ENCODE results near the gene METTL15. TPM values are rescaled to one million over a fixed set of nuclear protein-coding genes. Genes with fewer than 3 reads are reported as not detected.

Gene METTL15
- total RNA-seq, 1 experiment from 2014 or later, result 9.1 TPM

DNA sequence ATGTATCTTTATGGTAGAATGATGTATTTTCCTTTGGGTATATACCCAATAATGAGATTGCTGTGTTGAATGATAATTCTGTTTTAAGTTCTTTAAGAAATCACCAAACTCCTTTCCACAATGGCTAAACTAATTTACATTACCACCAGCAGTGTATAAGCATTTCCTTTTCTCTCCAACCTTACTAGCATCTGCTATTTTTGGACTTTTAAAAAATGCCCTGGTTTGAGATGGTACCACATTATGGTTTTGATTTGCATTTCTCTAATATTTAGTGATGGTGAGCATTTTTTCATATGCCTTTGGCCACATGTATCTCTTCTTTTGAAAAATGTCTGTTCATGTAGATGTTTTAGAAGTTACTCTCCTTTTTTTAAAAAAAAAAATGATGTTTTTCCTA lies 142.0 kb downstream of the METTL15 start:
- H3K4me1 ChIP-seq (ENCODE audit: insufficient read depth, low read length), result no peaks in the 10 kb centered on the region
- no peaks in the 10 kb centered on the region for H3K4me1 Mint-ChIP-seq
- H4K5ac ChIP-seq (ENCODE audit: insufficient read length, low read depth, low read length), result no peak overlapping the region
- H2BK12ac ChIP-seq (ENCODE audit: insufficient read length, low read depth, low read length), result no peak overlapping the region
- no peak overlapping the region for H3K56ac ChIP-seq (ENCODE audit: insufficient read length, low read depth, low read length)
- H4K91ac ChIP-seq (ENCODE audit: insufficient read length, low read depth, low read length), result no peak overlapping the region
- TF ChIP-seq, protein P1, sequence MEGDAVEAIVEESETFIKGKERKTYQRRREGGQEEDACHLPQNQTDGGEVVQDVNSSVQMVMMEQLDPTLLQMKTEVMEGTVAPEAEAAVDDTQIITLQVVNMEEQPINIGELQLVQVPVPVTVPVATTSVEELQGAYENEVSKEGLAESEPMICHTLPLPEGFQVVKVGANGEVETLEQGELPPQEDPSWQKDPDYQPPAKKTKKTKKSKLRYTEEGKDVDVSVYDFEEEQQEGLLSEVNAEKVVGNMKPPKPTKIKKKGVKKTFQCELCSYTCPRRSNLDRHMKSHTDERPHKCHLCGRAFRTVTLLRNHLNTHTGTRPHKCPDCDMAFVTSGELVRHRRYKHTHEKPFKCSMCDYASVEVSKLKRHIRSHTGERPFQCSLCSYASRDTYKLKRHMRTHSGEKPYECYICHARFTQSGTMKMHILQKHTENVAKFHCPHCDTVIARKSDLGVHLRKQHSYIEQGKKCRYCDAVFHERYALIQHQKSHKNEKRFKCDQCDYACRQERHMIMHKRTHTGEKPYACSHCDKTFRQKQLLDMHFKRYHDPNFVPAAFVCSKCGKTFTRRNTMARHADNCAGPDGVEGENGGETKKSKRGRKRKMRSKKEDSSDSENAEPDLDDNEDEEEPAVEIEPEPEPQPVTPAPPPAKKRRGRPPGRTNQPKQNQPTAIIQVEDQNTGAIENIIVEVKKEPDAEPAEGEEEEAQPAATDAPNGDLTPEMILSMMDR (conservative IDR thresholded peaks at IDR 0.05), result no peak
- no peak overlapping the region for H3K4me2 ChIP-seq (ENCODE audit: insufficient read depth, insufficient read length, low read length)
- no peak overlapping the region for H2AK5ac ChIP-seq (ENCODE audit: insufficient read length, low read length)
- H3K18ac ChIP-seq (ENCODE audit: insufficient read length, low read depth, low read length), result no peak overlapping the region
- no peak overlapping the region for H4K8ac ChIP-seq (replicated peaks; ENCODE audit: insufficient read length, low read depth, low read length)
- no peaks in the 10 kb centered on the region for H3K27me3 ChIP-seq (ENCODE audit: insufficient read depth, low read length)
- H3K79me2 ChIP-seq (ENCODE audit: insufficient read depth, low read length), result no peaks in the 10 kb centered on the region
- no peak overlapping the region for H3K27ac ChIP-seq (ENCODE audit: insufficient read length, low read depth, low read length)
- H3K4ac ChIP-seq (ENCODE audit: low read depth, low read length), result no peak overlapping the region
- H3K36me3 Mint-ChIP-seq (ENCODE audit: insufficient read depth in 1 of 3, low read depth in 3 of 3), result peaks cover 0 to 9% (median 3%) of the 10 kb centered on the region in 3 experiments; a peak in 4 of 7 replicates
- no peak for DNase-seq
- no peaks in the 10 kb centered on the region for H3K9me3 ChIP-seq (ENCODE audit: control insufficient read depth, low read depth, low read length)
- no peak overlapping the region for H3K14ac ChIP-seq (ENCODE audit: insufficient read depth, low read length)
- H2BK20ac ChIP-seq (ENCODE audit: low read depth, low read length, poor library complexity, severe bottlenecking), result no peak overlapping the region
- no peak overlapping the region for H3K4me3 Mint-ChIP-seq
- no peaks in the 10 kb centered on the region for H3K27me3 Mint-ChIP-seq (ENCODE audit: low read depth)
- no peak overlapping the region for H2BK15ac ChIP-seq (ENCODE audit: low read depth, low read length)
- no peaks in the 10 kb centered on the region for H4K20me1 ChIP-seq (ENCODE audit: control insufficient read depth, insufficient read depth, insufficient read length)
- H3K27ac Mint-ChIP-seq, result no peak overlapping the region
- no peak overlapping the region for H3T11ph ChIP-seq (ENCODE audit: low read length)
- H3K9me3 Mint-ChIP-seq, result peaks cover 5 to 8% of the 10 kb centered on the region in 2 experiments; a peak in 2 of 5 replicates
- no peak overlapping the region for H2BK5ac ChIP-seq (ENCODE audit: insufficient read length, low read length)
- H3K79me1 ChIP-seq (ENCODE audit: insufficient read depth, low read depth, low read length, poor library complexity, severe bottlenecking), result no peaks in the 10 kb centered on the region
- H3K9ac ChIP-seq (ENCODE audit: extremely low read depth, insufficient read length, low read length), result no peak overlapping the region
- H3K23me2 ChIP-seq (ENCODE audit: insufficient read length, low read depth, low read length, poor library complexity, severe bottlenecking), result no peaks in the 10 kb centered on the region
- H2AFZ ChIP-seq (ENCODE audit: low read length), result no peak overlapping the region
- no peak overlapping the region for H3K23ac ChIP-seq (ENCODE audit: insufficient read length, low read depth, low read length)
- no peak overlapping the region for H2BK120ac ChIP-seq (ENCODE audit: low read depth, low read length, poor library complexity, severe bottlenecking)
